Stimulated activated CD8-positive, alpha-beta memory T cell treated with anti-CD3 and anti-CD28 coated beads, Interleukin-7, amount 100 ng/mL, for 1 hour (primary cell): Measurements from ENCODE around the gene C21orf58.
"Not testable (repeated sequence)": the region's sequence is repeated elsewhere in the genome, so short reads cannot be mapped to it uniquely, and the experiment has no call there.

Source experiments
- DNase-seq, 2 donors: peaks; one replicate each; pipeline ENCODE4 v3.0.0-alpha.2; 2020; ENCODE audit warnings: low read depth in 2 of 2

C21orf58 gene

GRCh38 chr21:46323710-46324389 is at the start of gene C21orf58, which contains the start of gene PCNT:
Gene C21orf58 (minus strand): TSS chr21:46323870. CDS start chr21:46322738, 1,132 bp downstream.
Gene PCNT (plus strand): TSS chr21:46324156. CDS start chr21:46324229, 73 bp downstream.
- DNase-seq: peak; percentile 94 to 97

- not testable (repeated sequence) for DNase-seq
Measured at GRCh38 chr21:46372947-46373346, 49.3 kb upstream of the C21orf58 start.

GRCh38 chr21:46372014-46372485 is 48.4 kb upstream of the C21orf58 start:
- no peak for DNase-seq

GRCh38 chr21:46371204-46372013 is 47.7 kb upstream of the C21orf58 start:
- DNase-seq: no peak

- DNase-seq: no peak
Measured at GRCh38 chr21:46369520-46370235, 46.0 kb upstream of the C21orf58 start.

- DNase-seq: peak; percentile 1 to 5
Measured at GRCh38 chr21:46368533-46369285, 45.0 kb upstream of the C21orf58 start.

GRCh38 chr21:46366966-46367365 is 43.3 kb upstream of the C21orf58 start:
- DNase-seq: no peak

GRCh38 chr21:46366561-46366960 is 42.9 kb upstream of the C21orf58 start:
- DNase-seq: no peak

- DNase-seq: no peak
Measured at GRCh38 chr21:46366091-46366490, 42.4 kb upstream of the C21orf58 start.

GRCh38 chr21:46363698-46364097 is 40.0 kb upstream of the C21orf58 start:
- no peak for DNase-seq

- no peak for DNase-seq
Measured at GRCh38 chr21:46362946-46363345, 39.3 kb upstream of the C21orf58 start.

GRCh38 chr21:46361935-46362334 is 38.3 kb upstream of the C21orf58 start:
- no peak for DNase-seq

GRCh38 chr21:46361176-46361575 is 37.5 kb upstream of the C21orf58 start:
- no peak for DNase-seq

GRCh38 chr21:46357684-46358425 is 34.2 kb upstream of the C21orf58 start:
- no peak for DNase-seq

- no peak for DNase-seq
Measured at GRCh38 chr21:46357335-46357604, 33.6 kb upstream of the C21orf58 start.

- DNase-seq: no peak
Measured at GRCh38 chr21:46356494-46357334, 33.0 kb upstream of the C21orf58 start.

GRCh38 chr21:46356005-46356338 is 32.3 kb upstream of the C21orf58 start:
- DNase-seq: no peak

- no peak for DNase-seq
Measured at GRCh38 chr21:46355161-46356004, 31.7 kb upstream of the C21orf58 start.

GRCh38 chr21:46354518-46354917 is 30.8 kb upstream of the C21orf58 start:
- DNase-seq: no peak
